MM.1S (cell line): ENCODE data around the gene SLC9A3.

Experiments used
- DNase-seq: peaks from one replicate; pipeline ENCODE4 v3.0.0-alpha.2; 2015
- H2AFZ ChIP-seq: fragments of 300-600 bp; sonication (generic); 2 replicates; pipeline ENCODE4 v1.6.0; 2016; ENCODE audit warnings: antibody characterized with exemption, low read length
- H3F3A ChIP-seq: fragments of 300-600 bp; sonication (generic); 2 replicates; pipeline ENCODE4 v1.6.1; 2016; ENCODE audit warnings: mild to moderate bottlenecking, antibody characterized with exemption, low read length, moderate library complexity, mixed read lengths; ENCODE audit not compliant: insufficient read depth
- H3K27ac ChIP-seq: fragments of 300-600 bp; sonication (generic); 2 replicates; pipeline ENCODE4 v1.5.1; 2016; ENCODE audit warnings: mild to moderate bottlenecking, low read length
- H3K27me3 ChIP-seq: fragments of 300-600 bp; sonication (generic); replicated peaks from 2 replicates; pipeline ENCODE4 v1.6.0; 2016; ENCODE audit warnings: low read length; ENCODE audit not compliant: insufficient read depth
- H3K36me3 ChIP-seq: fragments of 300-600 bp; sonication (generic); replicated peaks from 2 replicates; pipeline ENCODE4 v1.6.1; 2016; ENCODE audit warnings: mild to moderate bottlenecking, low read length, mixed read lengths; ENCODE audit not compliant: insufficient read depth
- H3K4me1 ChIP-seq: fragments of 300-600 bp; sonication (generic); 2 replicates; pipeline ENCODE4 v1.6.1; 2016; ENCODE audit warnings: low read length, mixed read lengths
- H3K4me2 ChIP-seq: fragments of 300-600 bp; sonication (generic); 2 replicates; pipeline ENCODE4 v1.6.0; 2016; ENCODE audit warnings: low read depth, low read length
- H3K4me3 ChIP-seq: fragments of 300-600 bp; sonication (generic); 2 replicates; pipeline ENCODE4 v1.5.1; 2016; ENCODE audit warnings: low read length, mixed read lengths
- H3K79me2 ChIP-seq: fragments of 300-600 bp; sonication (generic); 2 replicates; pipeline ENCODE4 v1.6.1; 2016; ENCODE audit warnings: mixed run types, low read length, mixed read lengths
- H3K9ac ChIP-seq: fragments of 300-600 bp; sonication (generic); 2 replicates; pipeline ENCODE4 v1.6.1; 2016; ENCODE audit warnings: low read length, mixed read lengths
- H3K9me2 ChIP-seq: fragments of 300-600 bp; sonication (generic); replicated peaks from 2 replicates; pipeline ENCODE4 v1.6.1; 2016; ENCODE audit warnings: mild to moderate bottlenecking, low read length, mixed read lengths; ENCODE audit not compliant: insufficient read depth
- H3K9me3 ChIP-seq: fragments of 300-600 bp; sonication (generic); replicated peaks from 2 replicates; pipeline ENCODE4 v1.6.1; 2016; ENCODE audit warnings: mild to moderate bottlenecking, low read length, mixed read lengths; ENCODE audit not compliant: insufficient read depth
- H4K20me1 ChIP-seq: fragments of 300-600 bp; sonication (generic); 2 replicates; pipeline ENCODE4 v1.6.1; 2016; ENCODE audit warnings: mild to moderate bottlenecking, low read length, moderate library complexity, mixed read lengths; ENCODE audit not compliant: insufficient read depth
- EZH2 ChIP-seq: fragments of 300-600 bp; sonication (generic); optimal IDR thresholded peaks from 2 replicates; pipeline ENCODE3; 2017; ENCODE audit warnings: low read depth, mild to moderate bottlenecking, antibody characterized with exemption, low read length, mixed read lengths
- EZH2phosphoT487 ChIP-seq: fragments of 300-600 bp; sonication (generic); IDR thresholded peaks from 2 replicates; pipeline ENCODE4 v1.6.1; 2018; ENCODE audit warnings: antibody characterized with exemption, low read length
- TF ChIP-seq, protein P1 (sequence below): fragments of 300-600 bp; sonication (generic); IDR thresholded peaks from 2 replicates; pipeline ENCODE4 v1.5.1; 2016; ENCODE audit warnings: antibody characterized with exemption, low read length, mixed read lengths

Gene SLC9A3

DNA sequence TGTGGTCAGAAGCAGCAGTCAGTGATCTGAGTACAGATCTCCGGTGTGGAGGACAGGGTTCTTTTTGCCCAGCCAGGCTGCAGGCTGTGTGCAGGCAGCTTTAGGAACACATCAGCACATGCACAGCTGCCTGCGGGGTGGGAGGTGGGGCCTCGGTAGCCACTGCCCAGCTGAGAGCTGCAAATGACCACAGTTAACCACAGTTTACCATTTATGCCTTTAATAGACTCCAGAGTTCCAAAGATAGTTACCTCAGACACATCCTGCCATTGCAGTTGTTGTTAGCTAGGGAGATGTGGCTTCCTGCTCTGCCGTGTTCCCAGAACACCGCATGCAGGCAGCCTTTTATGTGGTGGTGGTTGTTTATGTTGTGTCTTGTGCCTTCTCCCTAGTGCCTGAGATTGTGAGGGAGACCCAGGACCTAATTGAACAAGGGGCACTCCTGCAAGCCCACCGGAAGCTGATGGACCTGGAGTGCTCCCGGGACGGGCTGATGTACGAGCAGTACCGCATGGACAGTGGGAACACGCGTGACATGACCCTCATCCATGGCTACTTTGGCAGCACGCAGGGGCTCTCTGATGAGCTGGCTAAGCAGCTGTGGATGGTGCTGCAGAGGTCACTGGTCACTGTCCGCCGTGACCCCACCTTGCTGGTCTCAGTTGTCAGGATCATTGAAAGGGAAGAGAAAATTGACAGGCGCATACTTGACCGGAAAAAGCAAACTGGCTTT, 71.1 kb downstream of the SLC9A3 start:
- DNase-seq: no peak
- Histone ChIP-seq H3K9me3 (no peaks in the 10 kb centered on the region), H3K27me3 (no peaks in the 10 kb centered on the region), H2AFZ (no peak overlapping the region), H3F3A (no peaks in the 10 kb centered on the region), H3K27ac (no peak overlapping the region), H3K9ac (no peak overlapping the region), H3K4me1 (no peaks in the 10 kb centered on the region), H3K9me2 (no peaks in the 10 kb centered on the region), H3K4me2 (no peak overlapping the region), H3K36me3 (peaks cover 12% of the 10 kb centered on the region), H3K4me3 (no peak overlapping the region), H4K20me1 (no peaks in the 10 kb centered on the region), H3K79me2 (peaks cover 58% of the 10 kb centered on the region)
- TF ChIP-seq, protein P1, sequence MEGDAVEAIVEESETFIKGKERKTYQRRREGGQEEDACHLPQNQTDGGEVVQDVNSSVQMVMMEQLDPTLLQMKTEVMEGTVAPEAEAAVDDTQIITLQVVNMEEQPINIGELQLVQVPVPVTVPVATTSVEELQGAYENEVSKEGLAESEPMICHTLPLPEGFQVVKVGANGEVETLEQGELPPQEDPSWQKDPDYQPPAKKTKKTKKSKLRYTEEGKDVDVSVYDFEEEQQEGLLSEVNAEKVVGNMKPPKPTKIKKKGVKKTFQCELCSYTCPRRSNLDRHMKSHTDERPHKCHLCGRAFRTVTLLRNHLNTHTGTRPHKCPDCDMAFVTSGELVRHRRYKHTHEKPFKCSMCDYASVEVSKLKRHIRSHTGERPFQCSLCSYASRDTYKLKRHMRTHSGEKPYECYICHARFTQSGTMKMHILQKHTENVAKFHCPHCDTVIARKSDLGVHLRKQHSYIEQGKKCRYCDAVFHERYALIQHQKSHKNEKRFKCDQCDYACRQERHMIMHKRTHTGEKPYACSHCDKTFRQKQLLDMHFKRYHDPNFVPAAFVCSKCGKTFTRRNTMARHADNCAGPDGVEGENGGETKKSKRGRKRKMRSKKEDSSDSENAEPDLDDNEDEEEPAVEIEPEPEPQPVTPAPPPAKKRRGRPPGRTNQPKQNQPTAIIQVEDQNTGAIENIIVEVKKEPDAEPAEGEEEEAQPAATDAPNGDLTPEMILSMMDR: no peak
- TF ChIP-seq EZH2 (no peak), EZH2phosphoT487 (no peak)

DNA sequence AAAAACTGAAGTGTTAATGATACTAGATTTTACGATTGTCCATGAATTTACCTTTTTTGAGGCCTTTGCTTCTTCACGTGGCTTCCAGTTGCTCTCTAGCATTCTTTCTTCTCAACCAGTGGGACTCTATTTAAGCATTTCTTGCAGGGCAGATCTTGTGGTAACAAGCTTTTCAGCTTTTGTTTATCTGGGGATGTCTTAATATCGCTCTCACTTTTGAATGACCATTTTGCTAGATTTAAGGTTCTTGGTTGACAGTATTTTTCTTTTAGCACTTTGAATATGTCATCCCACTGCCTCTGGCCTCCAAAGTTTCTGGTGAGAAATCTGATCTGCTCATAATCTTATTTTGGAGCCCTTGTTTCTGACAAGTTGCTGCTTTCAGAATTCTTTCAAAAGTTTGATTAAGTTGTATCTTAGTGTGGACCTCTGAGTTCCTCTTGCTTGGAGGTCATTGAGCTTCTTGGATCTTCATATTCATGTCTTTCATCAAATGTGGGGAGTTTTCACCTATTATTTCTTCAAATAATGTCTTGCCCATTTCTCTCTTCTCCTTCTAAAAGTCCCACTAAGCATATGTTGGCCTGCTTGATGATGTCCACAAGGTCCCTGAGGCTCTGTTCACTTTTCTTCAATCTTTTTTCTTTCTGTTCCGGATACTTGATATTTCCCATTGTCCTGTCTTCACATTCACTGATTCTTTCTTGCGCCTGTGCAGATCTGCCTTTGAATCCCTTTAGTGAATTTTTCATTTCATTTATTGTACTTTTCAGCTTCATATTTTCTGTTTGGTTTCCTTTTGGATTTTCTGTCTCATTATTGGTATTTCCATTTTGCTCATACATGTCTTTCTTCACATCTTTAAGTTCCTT, 72.4 kb downstream of the SLC9A3 start:
- DNase-seq: no peak
- H3K4me3 ChIP-seq: no peak overlapping the region
- no peaks in the 10 kb centered on the region for H3K27me3 ChIP-seq
- no peak overlapping the region for H3K4me2 ChIP-seq
- no peak for TF ChIP-seq EZH2phosphoT487
- TF ChIP-seq EZH2: no peak
- TF ChIP-seq, protein P1: no peak
- H3K9me2 ChIP-seq: no peaks in the 10 kb centered on the region
- no peaks in the 10 kb centered on the region for H3K9me3 ChIP-seq
- H3K79me2 ChIP-seq: peaks cover 66% of the 10 kb centered on the region
- H3K4me1 ChIP-seq: no peaks in the 10 kb centered on the region
- no peak overlapping the region for H3K9ac ChIP-seq
- H3K36me3 ChIP-seq: peaks cover 20% of the 10 kb centered on the region
- no peaks in the 10 kb centered on the region for H4K20me1 ChIP-seq
- H3F3A ChIP-seq: no peaks in the 10 kb centered on the region
- H2AFZ ChIP-seq: no peak overlapping the region
- H3K27ac ChIP-seq: no peak overlapping the region

DNA sequence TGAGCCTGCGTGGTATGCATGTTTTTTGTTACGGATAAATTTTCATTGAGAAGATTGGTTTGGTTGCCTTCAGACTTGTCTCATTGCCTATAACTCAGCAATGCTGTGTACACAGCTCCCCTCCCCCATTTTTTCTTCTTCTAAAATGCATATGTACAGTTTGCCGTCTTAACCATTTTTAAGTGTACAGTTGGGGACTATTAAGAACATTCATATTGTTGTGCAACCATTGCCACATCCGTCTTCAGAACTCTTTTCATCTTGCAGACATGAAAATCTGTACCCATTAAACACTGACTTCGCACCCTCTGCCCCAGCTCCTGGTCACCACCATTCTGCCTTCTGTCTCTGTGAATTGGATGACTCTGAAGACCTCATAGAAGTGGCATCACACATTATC, 75.1 kb downstream of the SLC9A3 start:
- Histone ChIP-seq H2AFZ (no peak overlapping the region), H3F3A (0 out of 2 replicates have a peak, but pooled peaks cover 2% of the 10 kb centered on the region), H3K4me3 (no peak overlapping the region), H3K27me3 (no peaks in the 10 kb centered on the region), H3K4me2 (no peak overlapping the region), H3K27ac (no peak overlapping the region), H3K9me2 (no peaks in the 10 kb centered on the region), H3K79me2 (peaks cover 59% of the 10 kb centered on the region), H3K9me3 (no peaks in the 10 kb centered on the region), H3K36me3 (peaks cover 20% of the 10 kb centered on the region), H3K4me1 (0 out of 2 replicates have a peak, but pooled peaks cover 2% of the 10 kb centered on the region), H4K20me1 (no peaks in the 10 kb centered on the region), H3K9ac (no peak overlapping the region)
- DNase-seq: no peak
- no peak for TF ChIP-seq EZH2
- TF ChIP-seq, protein P1: no peak
- TF ChIP-seq EZH2phosphoT487: no peak
